GM12865 (cell line): ENCODE results near the gene MGAT5.

Experiments used
- DNase-seq: peaks from one replicate; pipeline ENCODE4 v3.0.0; 2010; ENCODE audit warnings: low read depth
- H3K4me3 ChIP-seq: 2 replicates; pipeline ENCODE4 v1.5.1; 2011; ENCODE audit warnings: mild to moderate bottlenecking, low read depth, low read length, control low read depth
- TF ChIP-seq, protein P1 (sequence below): IDR thresholded peaks from 2 replicates; pipeline ENCODE4 v1.5.1; 2011; ENCODE audit warnings: low read length, control low read depth, low read depth, inconsistent platforms; ENCODE audit not compliant: insufficient read depth; ENCODE audit errors: missing control alignments

MGAT5 gene

DNA sequence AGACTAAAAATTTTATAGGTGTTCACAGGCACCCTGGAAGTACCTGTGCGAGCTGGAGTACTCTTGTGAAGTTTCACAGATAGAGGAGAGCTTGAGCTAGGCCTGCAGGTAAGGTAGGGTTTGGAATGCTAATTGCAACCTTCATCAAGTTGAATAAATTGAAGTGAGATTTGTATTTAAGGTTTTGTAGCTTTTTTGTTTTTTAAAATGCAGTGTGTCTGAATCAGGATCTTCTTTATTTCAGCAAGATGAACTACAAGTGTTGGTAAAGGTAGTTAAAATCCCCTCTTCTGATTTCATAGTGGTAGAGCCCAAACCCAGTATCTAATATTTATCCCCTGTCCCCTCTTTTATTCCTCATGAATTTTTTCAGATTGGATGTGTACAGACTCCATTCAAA, 45.5 kb downstream of the MGAT5 start:
- H3K4me3 ChIP-seq: no peak overlapping the region
- no peak for DNase-seq
- TF ChIP-seq, protein P1, sequence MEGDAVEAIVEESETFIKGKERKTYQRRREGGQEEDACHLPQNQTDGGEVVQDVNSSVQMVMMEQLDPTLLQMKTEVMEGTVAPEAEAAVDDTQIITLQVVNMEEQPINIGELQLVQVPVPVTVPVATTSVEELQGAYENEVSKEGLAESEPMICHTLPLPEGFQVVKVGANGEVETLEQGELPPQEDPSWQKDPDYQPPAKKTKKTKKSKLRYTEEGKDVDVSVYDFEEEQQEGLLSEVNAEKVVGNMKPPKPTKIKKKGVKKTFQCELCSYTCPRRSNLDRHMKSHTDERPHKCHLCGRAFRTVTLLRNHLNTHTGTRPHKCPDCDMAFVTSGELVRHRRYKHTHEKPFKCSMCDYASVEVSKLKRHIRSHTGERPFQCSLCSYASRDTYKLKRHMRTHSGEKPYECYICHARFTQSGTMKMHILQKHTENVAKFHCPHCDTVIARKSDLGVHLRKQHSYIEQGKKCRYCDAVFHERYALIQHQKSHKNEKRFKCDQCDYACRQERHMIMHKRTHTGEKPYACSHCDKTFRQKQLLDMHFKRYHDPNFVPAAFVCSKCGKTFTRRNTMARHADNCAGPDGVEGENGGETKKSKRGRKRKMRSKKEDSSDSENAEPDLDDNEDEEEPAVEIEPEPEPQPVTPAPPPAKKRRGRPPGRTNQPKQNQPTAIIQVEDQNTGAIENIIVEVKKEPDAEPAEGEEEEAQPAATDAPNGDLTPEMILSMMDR: no peak

DNA sequence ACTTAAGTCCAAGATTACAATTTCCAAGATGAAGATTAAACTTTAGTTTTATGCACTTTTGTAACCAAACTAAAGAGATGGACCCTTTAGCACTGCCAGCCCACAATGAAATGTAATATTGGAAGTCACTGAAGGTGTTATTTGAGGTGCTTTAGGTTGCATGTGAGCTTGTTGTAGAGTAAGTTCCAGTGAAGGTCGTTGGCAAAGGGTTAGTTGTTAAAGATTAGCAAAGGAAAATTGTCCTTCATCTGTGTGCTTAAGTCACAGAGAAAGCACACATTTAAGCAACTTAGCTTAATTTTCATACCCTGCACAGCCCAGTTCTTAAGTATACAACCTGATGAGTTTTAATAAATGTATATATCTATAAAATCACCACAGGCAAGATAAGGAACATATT, 46.7 kb downstream of the MGAT5 start:
- no peak overlapping the region for H3K4me3 ChIP-seq
- TF ChIP-seq, protein P1: no peak
- DNase-seq: no peak

DNA sequence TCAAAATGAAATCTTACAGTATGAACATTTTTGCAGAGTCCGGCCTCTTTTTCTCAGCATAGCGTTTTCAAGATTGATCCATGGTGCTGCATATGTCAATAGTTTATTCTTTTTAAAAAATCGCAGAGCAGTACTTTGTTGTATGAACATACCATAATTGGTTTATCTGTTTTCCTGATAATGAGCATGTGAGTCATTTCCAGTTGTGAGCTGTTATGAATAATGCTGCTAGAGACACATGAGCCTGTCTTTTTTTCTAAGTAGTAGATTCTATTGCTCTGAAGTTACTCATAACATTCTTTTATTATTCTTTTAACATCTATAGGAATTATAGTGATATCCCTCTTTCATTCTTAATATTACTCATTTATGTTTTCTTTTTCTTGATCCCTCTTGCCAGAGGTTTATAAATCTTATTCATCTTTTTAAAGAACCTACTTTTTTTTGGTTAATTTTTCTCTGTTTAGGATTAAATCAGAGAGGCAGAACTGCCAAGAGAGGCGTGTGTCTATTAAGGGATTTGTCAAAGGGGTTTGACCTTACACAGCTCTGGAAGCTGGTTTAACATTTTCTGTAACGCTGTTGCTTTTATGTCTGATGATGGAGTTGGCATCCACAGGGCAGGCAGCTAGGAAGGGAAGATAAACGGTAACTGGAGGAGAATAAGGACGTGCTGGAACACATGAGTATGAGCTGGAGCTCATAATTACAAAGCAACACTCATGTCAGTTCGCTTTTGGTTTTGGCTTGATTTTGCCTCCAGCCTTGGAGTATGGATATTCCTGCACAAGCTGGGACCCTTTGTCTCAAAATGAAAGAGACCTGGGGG, 47.4 kb downstream of the MGAT5 start:
- DNase-seq: no peak
- TF ChIP-seq, protein P1: no peak
- H3K4me3 ChIP-seq: no peak overlapping the region

DNA sequence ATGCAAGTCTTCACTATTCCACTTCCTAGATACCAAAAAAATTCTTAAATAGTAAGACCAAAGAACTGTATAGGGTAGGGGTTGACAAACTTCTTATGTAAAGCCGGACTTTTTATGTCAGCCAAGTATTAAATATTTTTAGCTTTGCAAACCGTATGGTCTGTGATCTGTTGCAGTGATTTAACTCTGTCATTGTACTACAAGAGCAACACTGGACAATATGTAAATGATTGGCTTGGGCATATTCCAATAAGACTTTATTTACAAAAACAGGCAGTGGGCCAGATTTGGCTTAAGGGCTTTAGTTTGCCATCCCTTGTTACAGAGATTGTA, 48.0 kb downstream of the MGAT5 start:
- TF ChIP-seq, protein P1: no peak
- H3K4me3 ChIP-seq: no peak overlapping the region
- no peak for DNase-seq

DNA sequence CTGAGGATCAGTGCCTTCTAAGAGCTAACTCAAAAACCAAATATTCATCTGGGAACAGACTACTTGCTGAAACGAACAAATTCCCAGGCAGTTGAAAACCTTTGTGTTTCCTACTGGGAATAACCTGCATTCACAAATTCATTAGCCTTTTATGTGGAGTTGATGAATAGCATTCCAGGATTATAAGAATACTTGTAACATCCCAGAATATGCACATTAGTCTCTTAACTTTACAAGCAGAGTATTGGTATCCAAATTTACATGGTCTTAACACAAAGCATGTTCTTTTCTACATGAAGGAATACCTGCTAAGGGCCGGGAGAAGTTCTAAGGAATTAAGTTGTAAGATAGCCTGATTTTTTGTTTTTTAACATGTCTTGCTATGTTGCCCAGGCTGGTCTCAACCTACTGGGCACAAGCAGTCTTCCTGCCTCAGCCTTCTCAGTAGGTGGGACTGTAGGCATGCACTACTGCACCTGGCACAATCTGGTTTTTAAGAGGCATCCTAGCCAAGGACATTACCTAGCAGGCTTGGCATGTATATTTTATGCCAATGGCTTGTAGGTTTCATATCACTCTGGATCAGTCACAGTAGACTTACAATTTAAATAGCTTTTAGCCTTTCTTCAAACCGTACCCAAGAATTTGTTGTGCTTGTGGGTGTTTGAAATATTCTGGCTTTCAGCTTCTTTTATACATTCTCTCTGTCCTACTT, 50.7 kb downstream of the MGAT5 start:
- DNase-seq: no peak
- TF ChIP-seq, protein P1: no peak
- H3K4me3 ChIP-seq: no peak overlapping the region

DNA sequence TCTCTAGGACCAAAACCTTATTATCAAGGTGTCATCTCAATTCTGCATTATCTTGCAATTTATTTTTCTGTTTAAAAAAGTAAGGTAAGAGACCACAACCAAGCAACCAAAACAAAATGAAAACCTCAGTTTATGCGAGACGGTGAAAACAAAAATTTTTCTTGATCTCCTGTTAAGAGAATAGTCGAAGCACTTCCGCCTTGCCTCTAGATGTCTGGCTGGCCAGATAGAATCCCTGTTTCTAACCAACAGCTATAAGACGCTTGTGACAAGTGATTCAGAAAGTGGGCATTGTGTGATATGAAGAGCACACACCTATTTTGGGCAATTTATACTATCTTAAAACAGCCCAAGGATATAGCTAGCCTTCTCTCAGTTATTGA, 51.2 kb downstream of the MGAT5 start:
- no peak overlapping the region for H3K4me3 ChIP-seq
- TF ChIP-seq, protein P1: no peak
- DNase-seq: no peak
